ENCODE measurements around the gene PHTF2.

The PHTF2 gene

DNA sequence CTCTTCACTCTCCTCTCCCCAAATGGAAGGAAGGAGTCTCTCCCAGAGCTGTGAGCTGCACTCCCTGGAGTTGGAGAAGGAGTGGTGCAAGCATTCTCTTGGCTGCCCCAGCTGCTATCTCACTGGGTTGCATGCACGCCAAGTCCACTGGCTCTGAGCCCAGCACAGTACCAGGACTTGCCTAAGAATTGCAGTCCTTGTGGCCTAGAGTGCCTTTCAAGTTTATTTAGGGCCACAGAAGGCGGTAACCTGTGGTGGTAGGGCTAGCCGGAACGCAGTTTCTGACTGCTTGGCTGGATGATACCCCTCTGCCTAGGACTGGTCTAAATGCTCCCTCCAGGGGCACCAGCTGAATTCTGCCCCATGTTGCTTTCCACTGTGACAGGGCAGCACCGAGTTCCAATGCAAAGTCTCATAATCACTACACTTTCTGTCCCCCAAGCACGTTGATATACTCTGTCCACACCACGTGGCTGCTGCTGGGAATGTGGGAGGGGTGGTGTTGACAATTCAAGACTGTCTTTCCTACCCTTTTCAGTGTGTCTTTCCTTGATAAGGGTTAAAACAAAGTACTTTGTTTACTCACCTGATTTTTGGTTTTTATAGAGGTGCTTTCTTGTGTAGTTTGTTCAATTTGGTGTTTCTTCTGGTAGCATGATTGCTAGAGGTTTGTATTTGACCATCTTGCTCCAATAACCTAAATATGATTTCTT is 57.0 kb downstream of the PHTF2 start:
- Histone ChIP-seq H3K79me2 (ENCODE audit: insufficient read depth, low read length) (peaks cover 60% of the 10 kb centered on the region), H2AFZ (ENCODE audit: low read depth, low read length) (no peak overlapping the region), H3K27ac (ENCODE audit: low read length) (no peak overlapping the region), H3K4me2 (ENCODE audit: insufficient read depth, low read length) (no peak overlapping the region), H3K4me1 (ENCODE audit: insufficient read depth, low read length) (no peaks in the 10 kb centered on the region), H3K4me3 (ENCODE audit: low read depth in 1 of 2, low read length in 2 of 2) (no peak overlapping the region), H3K9ac (ENCODE audit: low read depth, low read length) (no peak overlapping the region), H3K27me3 (ENCODE audit: insufficient read depth, low read length, poor library complexity) (no peaks in the 10 kb centered on the region), H4K20me1 (ENCODE audit: insufficient read depth, low read length) (peaks cover 14% of the 10 kb centered on the region; the same call in 1 of the 2 replicates), H3K9me3 (ENCODE audit: insufficient read depth, low read length, severe bottlenecking) (no peaks in the 10 kb centered on the region), H3K36me3 (ENCODE audit: insufficient read depth, low read length) (peaks cover 14% of the 10 kb centered on the region)
- ATAC-seq (ENCODE audit: insufficient read depth, low read depth) (no peak), DNase-seq (no peak)
- TF ChIP-seq, protein P1, sequence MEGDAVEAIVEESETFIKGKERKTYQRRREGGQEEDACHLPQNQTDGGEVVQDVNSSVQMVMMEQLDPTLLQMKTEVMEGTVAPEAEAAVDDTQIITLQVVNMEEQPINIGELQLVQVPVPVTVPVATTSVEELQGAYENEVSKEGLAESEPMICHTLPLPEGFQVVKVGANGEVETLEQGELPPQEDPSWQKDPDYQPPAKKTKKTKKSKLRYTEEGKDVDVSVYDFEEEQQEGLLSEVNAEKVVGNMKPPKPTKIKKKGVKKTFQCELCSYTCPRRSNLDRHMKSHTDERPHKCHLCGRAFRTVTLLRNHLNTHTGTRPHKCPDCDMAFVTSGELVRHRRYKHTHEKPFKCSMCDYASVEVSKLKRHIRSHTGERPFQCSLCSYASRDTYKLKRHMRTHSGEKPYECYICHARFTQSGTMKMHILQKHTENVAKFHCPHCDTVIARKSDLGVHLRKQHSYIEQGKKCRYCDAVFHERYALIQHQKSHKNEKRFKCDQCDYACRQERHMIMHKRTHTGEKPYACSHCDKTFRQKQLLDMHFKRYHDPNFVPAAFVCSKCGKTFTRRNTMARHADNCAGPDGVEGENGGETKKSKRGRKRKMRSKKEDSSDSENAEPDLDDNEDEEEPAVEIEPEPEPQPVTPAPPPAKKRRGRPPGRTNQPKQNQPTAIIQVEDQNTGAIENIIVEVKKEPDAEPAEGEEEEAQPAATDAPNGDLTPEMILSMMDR (IDR thresholded peaks at IDR 0.05; ENCODE audit: borderline replicate concordance, extremely low read depth, low read length, poor library complexity, severe bottlenecking): no peak
- no peak for TF ChIP-seq EZH2 (IDR thresholded peaks at IDR 0.05; ENCODE audit: borderline replicate concordance, low read depth, low read length, severe bottlenecking)

DNA sequence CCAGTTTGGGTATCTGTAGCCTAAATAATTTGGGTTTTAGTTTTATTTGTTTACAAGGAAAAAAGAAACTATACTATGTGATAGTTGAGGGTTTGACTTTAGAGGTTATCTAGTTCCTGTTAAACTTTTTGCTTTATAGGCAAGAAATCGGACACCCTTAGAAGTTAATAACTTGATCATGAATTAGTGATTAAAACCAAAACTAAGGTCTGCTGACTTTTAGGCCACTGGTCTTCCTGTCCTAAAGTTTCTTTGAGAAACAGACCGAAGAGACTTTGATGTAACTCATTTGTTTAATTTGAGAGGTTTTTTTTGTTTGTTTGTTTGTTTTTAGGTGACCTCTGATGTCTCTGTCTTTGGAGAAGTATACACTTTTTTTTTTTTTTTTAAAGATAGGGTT is 59.7 kb downstream of the PHTF2 start:
- Histone ChIP-seq H4K20me1 (ENCODE audit: insufficient read depth, low read length) (peaks cover 16% of the 10 kb centered on the region; the same call in 1 of the 2 replicates), H3K4me1 (ENCODE audit: insufficient read depth, low read length) (no peaks in the 10 kb centered on the region), H3K27ac (ENCODE audit: low read length) (no peak overlapping the region), H3K79me2 (ENCODE audit: insufficient read depth, low read length) (peaks cover 57% of the 10 kb centered on the region), H3K4me3 (ENCODE audit: low read depth in 1 of 2, low read length in 2 of 2) (no peak overlapping the region), H3K9me3 (ENCODE audit: insufficient read depth, low read length, severe bottlenecking) (no peaks in the 10 kb centered on the region), H3K36me3 (ENCODE audit: insufficient read depth, low read length) (peaks cover 14% of the 10 kb centered on the region), H3K4me2 (ENCODE audit: insufficient read depth, low read length) (no peak overlapping the region), H3K27me3 (ENCODE audit: insufficient read depth, low read length, poor library complexity) (no peaks in the 10 kb centered on the region), H2AFZ (ENCODE audit: low read depth, low read length) (no peak overlapping the region), H3K9ac (ENCODE audit: low read depth, low read length) (no peak overlapping the region)
- DNase-seq: no peak
- TF ChIP-seq, protein P1 (IDR thresholded peaks at IDR 0.05; ENCODE audit: borderline replicate concordance, extremely low read depth, low read length, poor library complexity, severe bottlenecking): no peak
- no peak for TF ChIP-seq EZH2 (IDR thresholded peaks at IDR 0.05; ENCODE audit: borderline replicate concordance, low read depth, low read length, severe bottlenecking)
- ATAC-seq (ENCODE audit: insufficient read depth, low read depth): no peak

DNA sequence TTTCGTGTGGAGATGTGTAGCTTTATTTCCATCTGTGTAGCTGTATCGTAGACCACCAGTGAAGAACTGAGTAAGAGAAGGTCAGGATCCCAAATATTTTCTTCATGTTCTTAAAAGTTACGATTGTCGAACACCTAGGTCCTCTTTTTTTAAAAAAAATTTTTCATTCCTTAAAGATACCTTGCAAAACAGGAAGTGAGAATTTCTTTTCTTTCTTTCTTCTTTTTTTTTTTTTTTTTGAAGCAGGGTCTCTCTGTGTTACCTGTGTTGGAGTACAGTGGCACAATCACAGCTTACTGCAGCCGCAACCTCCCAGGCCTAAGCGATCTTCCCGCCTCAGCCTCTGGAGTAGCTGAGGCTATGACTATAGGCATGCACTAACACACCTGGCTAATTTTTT is 60.8 kb downstream of the PHTF2 start:
- Histone ChIP-seq H3K9ac (ENCODE audit: low read depth, low read length) (no peak overlapping the region), H3K4me2 (ENCODE audit: insufficient read depth, low read length) (no peak overlapping the region), H3K79me2 (ENCODE audit: insufficient read depth, low read length) (peaks cover 52% of the 10 kb centered on the region)

DNA sequence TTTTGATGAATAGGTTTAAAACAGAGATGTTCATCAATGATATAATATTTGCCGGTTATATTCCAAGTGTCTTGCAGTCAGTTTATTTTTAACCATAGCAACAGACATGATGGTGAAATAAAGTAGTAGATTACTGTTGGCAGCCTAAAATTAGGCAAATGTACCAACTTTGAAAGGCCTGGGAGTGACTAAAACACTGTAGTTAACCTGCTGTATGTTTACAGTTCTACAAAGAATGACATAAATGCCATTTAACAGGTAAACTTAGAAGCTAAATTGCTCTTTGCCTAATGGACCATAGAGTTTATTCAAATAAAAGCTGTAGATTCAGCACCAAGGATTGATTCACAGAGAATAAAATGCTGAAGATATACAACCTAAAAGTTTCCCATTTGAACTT is 64.1 kb downstream of the PHTF2 start:
- no peaks in the 10 kb centered on the region for H3K9me3 ChIP-seq (ENCODE audit: insufficient read depth, low read length, severe bottlenecking)
- no peak overlapping the region for H3K27ac ChIP-seq (ENCODE audit: low read length)
- no peak overlapping the region for H3K4me3 ChIP-seq (ENCODE audit: low read depth in 1 of 2, low read length in 2 of 2)
- peaks cover 2% of the 10 kb centered on the region; the same call in 1 of the 2 replicates for H4K20me1 ChIP-seq (ENCODE audit: insufficient read depth, low read length)
- ATAC-seq (ENCODE audit: insufficient read depth, low read depth) (no peak), DNase-seq (no peak)
- H3K4me2 ChIP-seq (ENCODE audit: insufficient read depth, low read length): no peak overlapping the region
- H3K36me3 ChIP-seq (ENCODE audit: insufficient read depth, low read length): no peaks in the 10 kb centered on the region
- peaks cover 52% of the 10 kb centered on the region for H3K79me2 ChIP-seq (ENCODE audit: insufficient read depth, low read length)
- H3K9ac ChIP-seq (ENCODE audit: low read depth, low read length): no peak overlapping the region
- no peaks in the 10 kb centered on the region for H3K27me3 ChIP-seq (ENCODE audit: insufficient read depth, low read length, poor library complexity)
- H3K4me1 ChIP-seq (ENCODE audit: insufficient read depth, low read length): no peaks in the 10 kb centered on the region
- TF ChIP-seq, protein P1 (IDR thresholded peaks at IDR 0.05; ENCODE audit: borderline replicate concordance, extremely low read depth, low read length, poor library complexity, severe bottlenecking): no peak
- H2AFZ ChIP-seq (ENCODE audit: low read depth, low read length): no peak overlapping the region

More for the DNA sequence above, 60.8 kb downstream of the PHTF2 start:
- Histone ChIP-seq H2AFZ (ENCODE audit: low read depth, low read length) (no peak overlapping the region), H3K27me3 (ENCODE audit: insufficient read depth, low read length, poor library complexity) (no peaks in the 10 kb centered on the region), H3K4me1 (ENCODE audit: insufficient read depth, low read length) (no peaks in the 10 kb centered on the region), H3K36me3 (ENCODE audit: insufficient read depth, low read length) (peaks cover 11% of the 10 kb centered on the region), H4K20me1 (ENCODE audit: insufficient read depth, low read length) (peaks cover 12% of the 10 kb centered on the region; the same call in 1 of the 2 replicates), H3K27ac (ENCODE audit: low read length) (no peak overlapping the region), H3K4me3 (ENCODE audit: low read depth in 1 of 2, low read length in 2 of 2) (no peak overlapping the region), H3K9me3 (ENCODE audit: insufficient read depth, low read length, severe bottlenecking) (no peaks in the 10 kb centered on the region)
- ATAC-seq (ENCODE audit: insufficient read depth, low read depth): no peak
- no peak for TF ChIP-seq EZH2 (IDR thresholded peaks at IDR 0.05; ENCODE audit: borderline replicate concordance, low read depth, low read length, severe bottlenecking)
- DNase-seq: no peak

Data from DND-41 (cell line).